HG03097 (cell line): ENCODE measurements around the gene SLC22A9.
"Not testable (repeated sequence)": the region's sequence is repeated elsewhere in the genome, so short reads cannot be mapped to it uniquely, and the experiment has no call there.

Experiments
- ATAC-seq: cut with Tn5 transposase; IDR thresholded peaks from one replicate; pipeline ENCODE4 v1.9.1; 2021; ENCODE audit not compliant: unreplicated experiment, low FRiP score

Gene SLC22A9

DNA sequence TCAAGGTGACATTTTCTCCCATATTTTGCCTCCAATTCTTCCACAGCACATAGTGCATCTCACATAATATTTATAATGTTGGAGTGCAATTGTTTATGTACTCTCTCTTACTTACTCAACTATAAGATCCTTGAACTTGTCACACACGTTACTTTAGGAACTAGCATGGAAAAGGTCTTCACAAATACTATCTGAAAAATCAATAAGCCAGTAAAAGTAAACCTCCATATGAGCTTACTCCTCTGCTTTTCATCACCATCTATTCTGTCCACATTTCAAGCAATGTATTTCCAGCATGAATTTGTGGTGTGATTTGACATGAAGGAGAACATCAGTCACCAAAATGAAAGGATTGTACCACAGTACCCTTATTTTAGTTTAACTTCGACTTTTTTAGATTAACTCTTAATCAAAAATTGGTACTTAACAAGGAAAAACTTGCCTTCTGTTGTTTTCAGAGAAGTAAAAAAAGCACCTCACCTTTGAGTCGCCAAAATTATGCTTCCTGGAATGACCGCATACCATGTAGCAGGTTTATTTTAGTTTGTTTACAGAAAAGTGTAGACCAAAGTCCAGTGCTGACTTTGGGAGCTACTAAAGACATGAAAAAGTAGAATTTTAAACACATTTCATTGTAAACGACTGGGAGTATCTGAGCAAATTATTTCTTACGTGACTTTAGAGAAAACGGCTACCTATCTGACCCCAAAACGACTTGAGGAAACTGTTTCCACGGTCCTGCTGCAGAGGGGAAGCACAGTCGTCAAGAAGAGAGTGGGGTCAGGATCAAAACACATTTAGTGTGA is at the start of gene SLC22A9:
Gene SLC22A9, plus strand, starts transcription at position 621 of the 806 bp plus-strand sequence. CDS start 272 bp downstream, outside the sequence.
- no peak for ATAC-seq

DNA sequence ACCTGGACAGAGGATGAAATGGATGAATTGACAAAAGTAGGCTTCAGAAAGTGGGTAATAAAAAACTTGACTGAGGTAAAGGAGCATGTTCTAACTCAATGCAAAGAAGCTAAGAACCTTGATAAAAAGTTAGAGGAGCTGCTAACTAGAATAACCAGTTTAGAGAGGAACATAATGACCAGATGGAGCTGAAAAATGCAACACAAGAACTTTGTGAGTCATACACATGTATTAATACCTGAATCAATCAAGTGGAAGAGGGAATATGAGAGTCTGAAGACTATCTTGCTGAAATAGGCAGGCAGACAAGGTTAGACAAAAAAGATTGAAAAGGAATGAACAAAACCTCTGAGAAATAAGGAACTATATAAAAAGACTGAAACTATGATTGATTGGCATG is 47.9 kb upstream of the SLC22A9 start:
- ATAC-seq, result no peak

DNA sequence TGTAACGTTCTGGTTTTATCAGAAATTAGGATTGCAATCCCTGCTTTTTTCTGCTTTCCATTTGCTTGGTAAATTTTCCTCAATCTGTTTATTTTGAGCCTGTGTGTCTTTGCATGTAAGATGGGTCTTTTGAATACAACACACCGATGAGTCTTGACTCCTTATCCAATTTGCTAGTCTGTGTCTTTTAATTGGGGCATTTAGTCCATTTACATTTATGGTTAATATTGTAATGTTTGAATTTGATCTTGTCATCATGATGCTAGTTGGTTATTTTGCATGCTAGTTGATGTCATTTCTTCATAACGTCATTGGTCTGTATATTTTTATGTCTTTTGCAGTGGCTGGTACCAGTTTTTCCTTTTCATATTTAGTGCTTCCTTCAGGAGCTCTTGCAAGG is 34.5 kb upstream of the SLC22A9 start:
- not testable (repeated sequence) for ATAC-seq

DNA sequence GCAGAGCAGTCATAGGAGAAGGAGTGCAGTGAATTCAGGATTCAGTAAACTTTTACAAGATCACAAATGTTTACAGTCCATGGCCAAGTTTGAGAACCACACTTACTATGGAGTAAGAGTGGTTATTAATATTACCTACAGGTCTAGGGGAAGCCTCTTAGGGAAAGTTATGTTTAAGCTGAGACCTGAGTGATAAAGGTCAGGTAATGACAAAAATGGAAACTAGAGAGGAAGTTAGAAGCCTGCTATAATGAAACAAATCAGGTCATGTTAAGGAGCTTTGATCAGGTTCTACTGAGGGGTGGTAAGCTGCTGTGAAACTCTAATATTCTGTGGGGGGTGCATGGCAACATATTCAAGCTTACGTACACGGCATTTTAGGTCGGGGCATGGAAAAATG is 32.5 kb upstream of the SLC22A9 start:
- no peak for ATAC-seq

DNA sequence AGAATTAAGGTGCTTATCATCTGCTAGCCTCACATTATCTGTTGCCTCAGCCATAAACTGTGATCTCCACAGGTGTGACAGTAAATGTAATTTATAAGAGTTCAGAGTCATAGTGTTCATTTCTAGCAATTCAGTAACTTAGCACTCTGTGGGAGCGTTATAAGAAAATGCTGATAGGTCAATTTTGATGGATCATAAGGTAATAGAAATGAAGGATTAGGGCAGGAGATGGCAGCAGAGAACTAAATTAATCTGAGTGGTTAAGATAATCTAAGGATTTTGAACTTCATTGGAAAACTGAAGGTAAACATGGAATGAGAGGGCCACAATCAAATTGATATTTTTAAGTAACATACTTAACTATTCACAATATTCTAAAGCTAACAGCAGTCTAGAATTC is 26.5 kb upstream of the SLC22A9 start:
- no peak for ATAC-seq

DNA sequence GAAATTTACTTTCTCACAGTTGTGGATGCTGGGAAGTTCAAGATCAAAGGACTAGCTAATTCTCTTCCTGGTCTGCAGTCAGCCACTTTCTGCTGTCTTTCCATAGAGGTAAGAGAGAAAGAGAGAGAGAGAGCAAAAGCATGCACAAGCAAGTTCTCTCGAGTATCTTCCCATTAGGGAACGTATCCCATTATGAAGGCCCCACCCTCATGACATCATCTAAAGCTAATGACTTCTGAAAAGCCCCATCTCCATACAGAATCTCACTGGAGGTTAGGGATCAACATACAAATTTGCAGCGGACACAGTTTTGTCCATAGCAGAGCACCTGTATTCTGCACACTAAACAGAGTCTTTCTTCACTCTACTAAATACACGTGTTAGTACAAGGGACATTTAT is 17.4 kb upstream of the SLC22A9 start:
- ATAC-seq, result no peak

DNA sequence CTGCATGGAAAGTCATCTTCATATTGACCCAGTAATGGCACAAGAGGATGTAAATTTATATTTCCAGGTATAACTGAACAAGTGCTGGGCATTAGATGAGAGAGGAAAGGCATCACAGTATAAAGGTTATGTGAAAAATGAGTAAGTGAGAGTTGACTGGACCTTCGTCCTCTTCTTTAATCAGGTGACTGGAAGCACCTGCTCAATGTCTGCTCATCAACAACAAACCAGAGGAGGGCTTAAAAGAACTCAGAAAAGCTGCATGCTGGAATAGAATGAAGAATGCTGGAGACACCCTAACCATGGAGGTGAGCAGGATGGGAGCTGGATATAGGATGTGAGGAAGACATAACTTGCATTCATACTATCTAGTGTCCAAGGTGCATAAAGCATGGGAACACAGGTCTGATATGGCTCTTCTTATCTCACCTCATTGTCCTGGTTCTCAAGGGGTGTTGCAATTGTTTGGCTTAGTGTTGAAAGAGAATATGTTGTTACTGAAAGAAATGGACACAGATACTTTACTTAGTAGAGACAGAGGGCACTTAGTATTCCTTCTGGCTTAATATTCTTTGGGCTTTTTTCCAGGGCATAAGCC is 7.3 kb upstream of the SLC22A9 start:
- ATAC-seq, result no peak

DNA sequence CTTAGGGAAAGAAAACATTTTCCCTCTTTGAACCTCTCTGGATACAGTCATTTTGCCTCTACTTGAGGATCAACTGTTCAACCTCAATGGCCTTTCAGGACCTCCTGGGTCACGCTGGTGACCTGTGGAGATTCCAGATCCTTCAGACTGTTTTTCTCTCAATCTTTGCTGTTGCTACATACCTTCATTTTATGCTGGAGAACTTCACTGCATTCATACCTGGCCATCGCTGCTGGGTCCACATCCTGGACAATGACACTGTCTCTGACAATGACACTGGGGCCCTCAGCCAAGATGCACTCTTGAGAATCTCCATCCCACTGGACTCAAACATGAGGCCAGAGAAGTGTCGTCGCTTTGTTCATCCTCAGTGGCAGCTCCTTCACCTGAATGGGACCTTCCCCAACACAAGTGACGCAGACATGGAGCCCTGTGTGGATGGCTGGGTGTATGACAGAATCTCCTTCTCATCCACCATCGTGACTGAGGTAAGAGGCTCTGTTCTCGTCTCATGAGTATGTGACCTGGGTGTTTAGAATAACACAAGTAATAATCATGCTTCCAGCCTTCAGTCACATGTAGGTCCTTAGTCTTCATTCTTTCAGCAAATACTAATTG is 495 bp downstream of the SLC22A9 start:
- ATAC-seq, result no peak

DNA sequence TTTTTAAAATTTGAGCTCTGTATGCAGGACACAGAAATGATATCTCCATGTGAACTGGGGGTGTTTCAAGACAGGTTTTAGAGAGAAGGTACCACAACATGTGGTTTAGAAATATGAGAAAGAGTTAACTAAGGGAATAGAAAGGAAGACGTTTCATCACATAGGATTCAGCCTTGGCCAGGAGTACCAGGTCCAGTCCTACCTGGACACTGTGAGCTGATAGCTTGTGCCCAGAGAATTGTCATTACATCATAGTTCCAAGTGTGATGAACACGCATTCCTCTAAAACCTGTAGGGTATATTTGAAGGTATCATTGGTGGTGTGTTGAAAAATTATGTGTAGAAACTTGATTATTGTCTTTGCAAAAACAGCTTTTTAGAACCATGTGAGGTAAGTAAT is 1.8 kb downstream of the SLC22A9 start:
- ATAC-seq, result no peak

DNA sequence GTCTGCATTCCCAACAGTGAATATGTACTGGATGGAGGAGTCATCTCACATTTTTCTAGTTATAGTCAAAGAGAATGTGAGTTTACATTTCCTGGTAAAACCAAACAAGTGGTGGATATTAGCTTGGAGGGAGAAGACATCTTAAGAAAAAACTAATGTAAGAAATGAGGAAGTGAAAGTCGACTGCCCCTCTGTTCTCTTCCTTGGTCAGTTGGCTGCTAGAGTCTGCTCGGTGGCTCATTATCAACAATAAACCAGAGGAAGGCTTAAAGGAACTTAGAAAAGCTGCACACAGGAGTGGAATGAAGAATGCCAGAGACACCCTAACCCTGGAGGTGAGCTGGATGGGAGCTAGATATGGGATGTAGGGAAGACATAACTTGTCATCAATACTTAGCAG is 5.8 kb downstream of the SLC22A9 start:
- ATAC-seq, result no peak

DNA sequence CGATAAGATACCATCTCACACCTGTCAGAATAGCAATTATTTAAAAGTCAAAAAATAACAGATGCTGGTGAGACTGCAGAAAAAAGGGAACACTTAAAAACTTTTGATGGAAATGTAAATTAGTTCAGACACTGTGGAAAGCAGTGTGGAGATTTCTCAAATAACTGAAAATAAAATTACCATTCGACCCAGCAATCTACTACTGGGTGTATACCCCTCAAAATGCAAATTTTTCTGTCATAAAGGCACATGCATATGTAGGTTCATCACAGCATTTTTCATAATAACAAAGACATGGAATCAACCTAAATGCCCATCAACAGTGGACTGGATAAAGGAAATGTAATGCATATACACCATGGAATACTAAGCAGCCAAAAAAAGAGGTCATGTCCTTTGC is 10.5 kb downstream of the SLC22A9 start:
- ATAC-seq, result no peak

DNA sequence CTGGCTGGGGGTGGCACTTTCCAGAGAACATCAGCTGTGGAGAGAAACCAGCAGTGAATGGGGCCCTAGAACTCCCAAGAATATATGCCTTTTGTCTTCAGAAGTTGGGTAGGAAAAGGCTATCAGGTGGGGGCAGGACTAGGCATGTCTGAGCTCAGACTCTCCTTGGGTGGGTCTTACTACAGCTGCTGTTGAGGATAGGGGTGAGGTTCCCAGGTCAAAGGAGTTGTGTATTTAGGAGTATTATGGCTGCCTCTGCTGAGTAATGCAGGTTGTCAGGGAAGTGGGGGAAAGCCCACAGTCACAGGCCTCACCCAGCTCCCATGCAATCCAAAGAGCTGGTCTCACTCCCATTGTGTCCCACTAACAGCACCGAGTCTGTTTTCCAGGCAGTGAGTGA is 26.1 kb downstream of the SLC22A9 start:
- ATAC-seq, result no peak

DNA sequence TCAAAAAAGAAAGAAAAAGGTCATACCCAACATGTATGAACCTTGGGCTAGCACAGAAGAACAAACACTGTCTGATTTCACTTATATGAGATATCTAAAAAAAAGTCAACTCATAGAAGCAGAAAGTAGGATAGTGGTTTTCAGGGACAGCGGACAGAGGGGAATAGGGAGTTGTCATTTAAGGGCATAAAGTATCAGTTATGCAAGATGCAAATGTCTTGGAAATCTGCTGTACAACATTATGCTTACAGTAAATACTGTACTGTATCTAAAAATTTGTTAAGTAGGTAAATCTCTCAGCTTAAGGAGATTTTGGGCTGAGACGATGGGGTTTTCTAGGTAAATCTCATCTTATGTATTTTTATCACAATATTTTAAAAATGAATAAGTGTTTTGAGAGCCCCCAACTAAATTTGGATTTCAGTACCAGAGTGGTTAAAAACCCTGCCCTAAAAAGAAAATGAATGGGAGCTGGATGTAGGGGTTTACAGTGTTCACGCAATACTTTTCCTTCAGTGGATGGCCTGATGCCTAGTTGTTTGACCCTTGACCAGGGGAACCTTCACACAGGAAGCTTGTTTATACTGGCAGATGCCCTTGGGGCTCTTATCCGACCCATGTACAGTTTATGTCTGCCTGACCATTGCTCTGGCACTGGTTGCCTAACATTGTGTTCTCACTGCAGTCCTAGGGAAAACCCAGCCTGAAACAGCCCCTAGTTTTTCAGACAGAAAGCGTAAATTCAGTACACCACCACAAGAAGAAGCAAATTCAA is 34.8 kb downstream of the SLC22A9 start:
- no peak for ATAC-seq

DNA sequence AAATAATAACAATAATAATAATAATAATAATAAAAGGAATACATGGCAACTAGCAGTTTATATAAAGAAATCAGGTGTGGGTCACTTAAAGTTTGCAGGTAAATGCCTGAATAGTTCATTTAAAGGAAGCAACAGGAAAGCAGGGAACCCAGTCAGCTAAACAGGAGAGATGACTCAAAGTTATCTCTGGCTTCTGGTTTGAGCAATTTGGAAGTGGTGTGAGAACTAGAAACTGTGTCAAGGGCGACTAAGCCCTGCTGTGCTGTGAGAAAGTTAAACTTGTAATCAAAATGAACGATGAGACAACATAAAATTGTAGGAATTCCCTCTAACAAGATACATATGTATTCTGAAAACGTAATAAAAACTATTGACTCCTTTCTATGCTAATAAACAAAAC is 35.5 kb downstream of the SLC22A9 start:
- no peak for ATAC-seq

DNA sequence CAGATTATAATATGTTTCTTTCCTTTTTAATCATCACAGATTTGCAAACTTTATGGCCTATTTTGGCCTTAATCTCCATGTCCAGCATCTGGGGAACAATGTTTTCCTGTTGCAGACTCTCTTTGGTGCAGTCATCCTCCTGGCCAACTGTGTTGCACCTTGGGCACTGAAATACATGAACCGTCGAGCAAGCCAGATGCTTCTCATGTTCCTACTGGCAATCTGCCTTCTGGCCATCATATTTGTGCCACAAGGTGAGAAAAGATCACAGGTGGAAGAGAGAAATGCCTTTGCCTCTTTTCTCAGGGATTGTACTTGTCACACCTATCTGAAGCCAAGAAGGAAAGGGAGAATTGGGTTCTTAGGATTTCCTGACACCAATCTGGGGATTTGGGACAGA is 36.9 kb downstream of the SLC22A9 start:
- no peak for ATAC-seq

DNA sequence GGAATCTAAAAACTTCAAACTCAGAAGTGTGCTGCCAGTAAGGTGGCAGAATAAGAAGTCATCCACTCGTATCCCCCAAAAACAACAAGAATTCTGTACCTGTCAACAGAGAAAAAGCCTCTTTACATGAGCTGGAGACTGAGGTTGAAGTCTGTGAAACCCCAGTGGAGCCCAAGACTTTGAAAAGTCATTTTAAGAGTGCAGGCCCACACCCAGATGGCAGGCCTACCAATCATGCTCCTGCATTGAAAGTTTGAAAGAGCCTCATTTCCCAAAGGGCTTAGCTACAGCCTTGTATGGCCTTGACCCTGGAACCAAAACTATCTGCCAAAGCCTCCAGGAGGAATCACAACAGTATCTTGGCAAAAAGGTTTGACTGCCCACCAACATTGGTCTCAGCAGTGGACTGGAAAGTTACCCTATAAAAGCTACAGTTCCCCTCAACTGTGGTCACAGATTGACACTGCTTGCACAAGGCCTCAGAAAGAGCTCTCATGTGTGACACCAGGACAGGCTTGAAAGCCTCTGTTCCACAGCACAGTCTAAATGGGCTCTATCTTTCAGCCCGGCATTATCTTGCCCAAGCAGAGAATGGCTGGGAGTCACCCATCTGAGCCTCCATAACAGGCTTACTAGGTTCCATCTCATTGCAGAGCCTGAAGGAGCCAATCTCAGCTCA is 47.7 kb downstream of the SLC22A9 start:
- no peak for ATAC-seq

DNA sequence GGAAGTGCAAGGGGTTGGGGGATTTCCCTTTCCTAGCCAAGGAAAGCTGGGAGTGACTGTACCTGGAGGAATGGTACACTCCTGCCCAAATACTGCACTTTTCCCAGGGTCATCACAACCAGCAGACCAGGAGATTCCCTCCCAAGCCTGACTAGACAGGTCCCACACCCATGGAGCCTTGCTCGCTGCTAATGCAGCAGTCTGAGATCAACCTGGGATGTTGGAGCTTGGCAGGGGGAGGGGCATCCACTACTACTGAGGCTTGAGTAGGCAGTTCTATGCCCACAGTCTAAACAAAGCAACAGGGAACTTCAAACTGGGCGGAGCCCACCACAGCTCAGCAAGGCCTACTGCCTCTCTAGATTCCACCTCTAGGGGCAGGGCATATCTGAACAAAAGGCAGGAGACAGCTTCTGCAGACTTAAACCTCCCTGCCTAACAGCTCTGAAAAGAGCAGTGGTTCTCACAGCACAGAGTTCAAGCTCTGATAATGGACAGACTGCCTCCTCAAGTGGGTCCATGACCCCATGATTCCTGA is 58.5 kb downstream of the SLC22A9 start:
- no peak for ATAC-seq

DNA sequence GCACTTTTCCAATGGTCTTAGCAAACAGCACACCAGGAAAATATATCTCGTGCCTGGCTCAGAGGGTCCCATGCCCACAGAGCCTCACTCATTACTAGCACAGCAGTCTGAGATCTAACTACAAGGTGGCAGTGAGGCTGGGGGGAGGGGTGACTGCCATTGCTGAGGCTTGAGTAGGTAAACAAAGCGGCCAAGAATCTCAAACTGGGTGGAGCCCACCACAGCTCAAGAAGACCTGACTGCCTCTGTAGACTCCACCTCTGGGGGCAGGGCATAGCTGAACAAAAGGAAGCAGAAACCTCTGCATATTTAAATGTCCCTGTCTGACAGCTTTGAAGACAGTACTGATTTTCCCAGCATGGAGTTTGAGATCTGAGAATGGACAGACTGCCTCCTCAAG is 61.1 kb downstream of the SLC22A9 start:
- ATAC-seq, result not testable (repeated sequence)

DNA sequence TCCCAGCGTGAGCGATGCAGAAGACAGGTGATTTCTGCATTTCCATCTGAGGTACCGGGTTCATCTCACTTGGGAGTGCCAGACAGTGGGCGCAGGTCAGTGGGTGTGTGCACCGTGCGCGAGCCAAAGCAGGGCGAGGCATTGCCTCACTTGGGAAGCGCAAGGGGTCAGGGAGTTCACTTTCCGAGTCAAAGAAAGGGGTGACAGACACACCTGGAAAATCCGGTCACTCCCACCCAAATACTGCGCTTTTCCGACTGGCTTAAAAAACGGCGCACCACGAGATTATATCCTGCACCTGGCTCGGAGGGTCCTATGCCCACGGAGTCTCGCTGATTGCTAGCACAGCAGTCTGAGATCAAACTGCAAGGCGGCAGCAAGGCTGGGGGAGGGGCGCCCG is 65.8 kb downstream of the SLC22A9 start:
- ATAC-seq, result not testable (repeated sequence)

DNA sequence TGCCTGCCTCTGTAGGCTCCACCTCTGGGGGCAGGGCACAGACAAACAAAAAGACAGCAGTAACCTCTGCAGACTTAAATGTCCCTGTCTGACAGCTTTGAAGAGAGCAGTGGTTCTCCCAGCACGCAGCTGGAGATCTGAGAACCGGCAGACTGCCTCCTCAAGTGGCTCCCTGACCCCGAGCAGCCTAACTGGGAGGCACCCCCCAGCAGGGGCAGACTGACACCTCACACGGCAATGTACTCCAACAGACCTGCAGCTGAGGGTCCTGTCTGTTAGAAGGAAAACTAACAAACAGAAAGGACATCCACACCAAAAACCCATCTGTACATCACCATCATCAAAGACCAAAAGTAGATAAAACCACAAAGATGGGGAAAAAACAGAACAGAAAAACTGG is 66.2 kb downstream of the SLC22A9 start:
- not testable (repeated sequence) for ATAC-seq
